Activated T-cell treated with anti-CD3 and anti-CD28 coated beads, Interleukin-2, amount 50 U/mL, for 72 hours (primary cell): ENCODE results near the gene RRP36. TPM values are rescaled to one million over a fixed set of nuclear protein-coding genes. Genes with fewer than 3 reads are reported as not detected.

Source experiments
- ATAC-seq, 2 donors: fragments of 150-1000 bp; cut with Tn5 transposase; replicated peaks in 1 of 2; 2 replicates each; pipeline ENCODE4 v1.10.0; 2021; ENCODE audit warnings: moderate library complexity in 2 of 2, mild to moderate bottlenecking in 1 of 2
- DNase-seq, 2 donors: peaks; one replicate each; pipeline ENCODE4 v3.0.0; 2021 to 2022; ENCODE audit warnings: mixed read lengths in 1 of 2
- H3K27ac Mint-ChIP-seq: one replicate; pipeline ENCODE4 v1.8.0; 2022; ENCODE audit warnings: mild to moderate bottlenecking, moderate library complexity, mixed read lengths
- H3K27me3 Mint-ChIP-seq: one replicate; pipeline ENCODE4 v1.8.0; 2022; ENCODE audit warnings: low read depth, mixed read lengths
- H3K36me3 Mint-ChIP-seq, 2 donors: one replicate each; pipeline ENCODE4 v1.8.0; 2022; ENCODE audit warnings: mixed read lengths in 2 of 2, mild to moderate bottlenecking in 1 of 2; ENCODE audit not compliant: insufficient read depth in 2 of 2
- H3K4me1 Mint-ChIP-seq: one replicate; pipeline ENCODE4 v1.8.0; 2022; ENCODE audit warnings: low read depth, mixed read lengths
- H3K4me3 Mint-ChIP-seq, 2 donors: one replicate each; pipeline ENCODE4 v1.8.0; 2022; ENCODE audit warnings: mild to moderate bottlenecking in 2 of 2, mixed read lengths in 2 of 2, moderate library complexity in 2 of 2
- H3K9me3 Mint-ChIP-seq, 2 donors: one replicate each; pipeline ENCODE4 v1.8.0; 2022; ENCODE audit warnings: mixed read lengths in 2 of 2
- total RNA-seq, 2 donors: library from RNA; stranded (reverse); gene quantifications; one replicate each; pipeline ENCODE4 v1.2.3, GENCODE V29; 2022

The RRP36 gene
- total RNA-seq, 2 donors from 2014 or later, result 43.4 to 54.2 TPM

- H3K4me3 Mint-ChIP-seq, result no peak overlapping the region
- H3K9me3 Mint-ChIP-seq, result no peaks in the 10 kb centered on the region
- peaks cover 2% of the 10 kb centered on the region in 2 donors for H3K36me3 Mint-ChIP-seq
- H3K27ac Mint-ChIP-seq, result no peak overlapping the region
- H3K27me3 Mint-ChIP-seq, result no peaks in the 10 kb centered on the region
- H3K4me1 Mint-ChIP-seq, result no peaks in the 10 kb centered on the region
- DNase-seq (peak in 1 of 2 donors; percentile 18), ATAC-seq (peak; percentile 53 to 68)
These were observed 48.7 kb downstream of the RRP36 start for GRCh38 chr6:43070028-43070632.

GRCh38 chr6:43074847-43075669 lies 53.6 kb downstream of the RRP36 start:
- H3K4me1 Mint-ChIP-seq, result no peaks in the 10 kb centered on the region
- ATAC-seq (no peak), DNase-seq (no peak)
- peaks cover 18% of the 10 kb centered on the region for H3K27me3 Mint-ChIP-seq
- peak overlapping the region; percentile 11 to 74 for H3K4me3 Mint-ChIP-seq
- no peaks in the 10 kb centered on the region for H3K9me3 Mint-ChIP-seq
- H3K36me3 Mint-ChIP-seq, result peaks cover 0 to 2% of the 10 kb centered on the region in 2 donors
- H3K27ac Mint-ChIP-seq, result no peak overlapping the region

DNA sequence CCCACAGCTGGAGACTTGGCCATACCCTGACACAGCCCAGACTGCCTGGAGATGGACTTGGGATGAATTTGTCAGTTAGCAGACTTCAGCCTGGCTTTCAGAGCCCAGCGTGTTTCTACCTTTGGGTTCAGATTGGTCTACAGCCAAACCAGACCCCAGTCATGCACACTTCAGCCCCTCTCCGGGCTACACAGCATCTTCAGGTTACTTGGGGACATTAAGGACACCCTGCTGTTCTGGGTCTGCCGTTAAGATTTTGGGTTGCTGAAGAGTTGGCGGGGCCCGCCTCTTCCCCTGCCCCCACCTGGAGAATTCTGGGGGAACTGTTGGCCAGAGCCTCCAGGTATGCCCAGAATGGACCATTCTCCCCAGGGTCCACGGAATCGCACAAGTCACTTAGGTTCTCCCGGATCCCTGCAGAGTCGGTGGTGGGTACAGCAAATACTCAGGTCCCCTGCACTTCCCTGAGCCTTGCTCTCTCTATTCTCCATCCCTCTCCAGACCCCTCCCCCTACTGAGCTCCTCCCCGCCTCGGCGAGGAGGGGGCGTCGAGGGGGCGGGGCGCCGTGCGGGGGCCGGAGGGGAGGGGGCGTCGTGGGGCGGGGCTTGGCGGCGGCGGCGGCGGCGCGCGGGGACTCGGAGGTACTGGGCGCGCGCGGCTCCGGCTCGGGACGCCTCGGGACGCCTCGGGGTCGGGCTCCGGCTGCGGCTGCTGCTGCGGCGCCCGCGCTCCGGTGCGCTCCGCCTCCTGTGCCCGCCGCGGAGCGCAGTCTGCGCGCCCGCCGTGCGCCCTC lies 54.4 kb downstream of the RRP36 start, which contains the start of gene PTK7:
TSS of gene PTK7 (plus strand) at position 645 of the 794 bp plus-strand sequence. CDS start 175 bp downstream, outside the sequence.
- H3K9me3 Mint-ChIP-seq, result no peaks in the 10 kb centered on the region
- peak within 1 kb of the TSS; percentile 70 to 81 for H3K4me3 Mint-ChIP-seq
- no peaks in the 10 kb centered on the region for H3K4me1 Mint-ChIP-seq
- peaks cover 0 to 2% of the 10 kb centered on the region in 2 donors for H3K36me3 Mint-ChIP-seq
- DNase-seq (peak; percentile 32 to 46), ATAC-seq (peak; percentile 77 to 83)
- H3K27ac Mint-ChIP-seq, result no peak within 1 kb of the TSS
- peaks cover 21% of the 10 kb centered on the region for H3K27me3 Mint-ChIP-seq

- peak; percentile 28 to 43 for ATAC-seq
- Mint-ChIP-seq H3K27me3 (peaks cover 25% of the 10 kb centered on the region), H3K36me3 (peaks cover 0 to 2% of the 10 kb centered on the region in 2 donors)
These were observed 55.3 kb downstream of the RRP36 start for GRCh38 chr6:43076464-43077332.

DNA sequence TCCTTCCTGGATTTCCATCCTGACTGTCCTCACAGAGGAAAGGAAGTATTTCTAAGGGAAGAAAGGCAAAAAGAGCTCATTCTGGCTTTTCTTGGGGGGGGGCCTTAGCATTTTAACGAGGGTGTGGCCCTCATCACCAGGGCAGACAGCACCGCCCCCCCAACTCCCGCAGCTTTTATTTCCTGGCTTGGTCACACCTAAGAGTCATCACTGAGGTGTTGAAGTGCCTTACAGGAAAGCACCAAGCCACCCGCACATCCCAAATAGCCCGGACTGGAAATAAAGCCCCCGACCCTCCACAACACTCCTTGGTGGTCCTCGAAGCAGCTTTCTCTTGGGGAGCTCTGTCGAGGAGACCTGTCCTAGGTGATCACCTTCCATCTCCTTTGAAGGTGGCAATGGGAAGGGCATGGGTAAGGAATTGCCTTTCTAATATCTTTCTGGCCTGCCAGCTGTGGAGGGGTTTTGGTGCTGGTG lies 55.9 kb downstream of the RRP36 start:
- Mint-ChIP-seq H3K4me3 (peak overlapping the region; percentile 70 to 81), H3K27ac (no peak overlapping the region), H3K27me3 (peaks cover 25% of the 10 kb centered on the region), H3K4me1 (no peaks in the 10 kb centered on the region), H3K36me3 (peaks cover 0 to 2% of the 10 kb centered on the region in 2 donors), H3K9me3 (no peaks in the 10 kb centered on the region)
- no peak for DNase-seq
- no peak for ATAC-seq

More at GRCh38 chr6:43076464-43077332, 55.3 kb downstream of the RRP36 start:
- Mint-ChIP-seq H3K4me1 (no peaks in the 10 kb centered on the region), H3K27ac (no peak overlapping the region), H3K9me3 (no peaks in the 10 kb centered on the region), H3K4me3 (peak overlapping the region; percentile 70 to 81)
- peak in 1 of 2 donors; percentile 11 for DNase-seq

DNA sequence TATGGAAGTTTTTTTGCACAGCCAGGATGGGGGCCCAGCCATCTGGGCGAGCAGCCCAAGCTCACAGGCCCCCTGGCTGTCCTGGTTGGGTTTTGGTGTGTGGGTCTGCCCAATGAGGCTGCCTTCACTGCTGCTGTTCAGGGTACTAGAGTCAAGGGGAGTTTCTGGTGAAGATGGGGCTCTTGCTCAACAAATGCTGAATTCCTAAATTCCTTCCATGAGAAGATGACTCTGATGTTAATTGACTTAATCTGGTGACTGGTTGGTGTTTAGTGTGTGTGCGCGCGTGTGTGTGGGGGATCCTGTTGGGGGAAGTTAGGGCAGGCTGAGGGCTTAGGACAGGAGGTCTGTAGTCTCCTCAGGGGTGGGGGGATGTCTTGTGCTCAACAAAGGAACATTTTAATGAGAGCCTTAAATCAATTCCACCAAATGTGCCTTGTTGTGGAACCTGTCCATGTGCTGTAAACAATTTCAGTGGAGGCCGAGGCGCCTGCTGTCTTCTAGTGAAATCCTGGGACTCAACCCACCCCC lies 56.6 kb downstream of the RRP36 start:
- no peaks in the 10 kb centered on the region for H3K4me1 Mint-ChIP-seq
- no peak overlapping the region for H3K27ac Mint-ChIP-seq
- no peak for DNase-seq
- no peaks in the 10 kb centered on the region for H3K9me3 Mint-ChIP-seq
- H3K4me3 Mint-ChIP-seq, result no peak overlapping the region
- ATAC-seq, result no peak
- peaks cover 25% of the 10 kb centered on the region for H3K27me3 Mint-ChIP-seq
- no peaks in the 10 kb centered on the region for H3K36me3 Mint-ChIP-seq

DNA sequence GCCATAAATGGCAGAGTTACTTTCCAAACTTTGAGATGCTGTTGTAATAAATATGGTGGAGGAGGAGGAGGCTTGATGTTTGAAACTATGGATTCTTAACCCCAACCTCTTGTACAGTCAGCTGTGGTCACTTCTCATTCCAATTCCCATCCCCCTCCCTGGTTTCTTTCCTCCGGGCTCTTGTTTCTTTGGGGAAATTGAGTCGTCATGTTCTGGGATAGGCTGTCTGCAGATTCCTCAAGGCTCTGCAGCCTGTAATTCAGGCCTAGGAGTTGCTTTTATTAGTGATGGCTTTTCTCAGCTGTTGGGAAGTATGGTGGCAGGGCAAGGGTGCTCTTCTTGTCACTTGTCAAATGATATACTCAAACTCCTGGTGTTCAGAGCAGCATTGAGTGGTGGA lies 57.3 kb downstream of the RRP36 start:
- no peak for DNase-seq
- Mint-ChIP-seq H3K27ac (no peak overlapping the region), H3K4me3 (no peak overlapping the region), H3K36me3 (no peaks in the 10 kb centered on the region), H3K4me1 (no peaks in the 10 kb centered on the region), H3K27me3 (peaks cover 25% of the 10 kb centered on the region), H3K9me3 (no peaks in the 10 kb centered on the region)
- ATAC-seq, result no peak

Other genes starting within 250 kb of the RRP36 start
- 10 to 100 TPM; 21.9 to 24.4 TPM for gene BICRAL, start 239.6 kb upstream of the RRP36 start, total RNA-seq
- gene RPL7L1, start 142.0 kb upstream of the RRP36 start, total RNA-seq, result 100 to 1,000 TPM; 116 to 117 TPM
- not detected for gene PTCRA, start 105.6 kb upstream of the RRP36 start, total RNA-seq
- 10 to 100 TPM; 37.3 to 46.1 TPM for gene CNPY3, start 92.1 kb upstream of the RRP36 start, total RNA-seq
- gene GNMT, start 60.9 kb upstream of the RRP36 start, total RNA-seq, result under 1 TPM; 0.69 to 0.70 TPM
- 10 to 100 TPM; 28.0 to 31.5 TPM for gene PEX6, start 42.4 kb upstream of the RRP36 start, total RNA-seq
- 10 to 100 TPM; 51.3 to 60.5 TPM for gene PPP2R5D, start 37.1 kb upstream of the RRP36 start, total RNA-seq
- gene MEA1, start 7.7 kb upstream of the RRP36 start, total RNA-seq, result 10 to 100 TPM; 42.1 to 53.7 TPM
- 10 to 100 TPM; 62.5 to 68.9 TPM for gene KLHDC3, start 7.4 kb upstream of the RRP36 start, total RNA-seq
- gene CUL7, start 32.2 kb downstream of the RRP36 start, total RNA-seq, result 10 to 100 TPM; 16.8 to 19.7 TPM
- gene MRPL2, start 37.8 kb downstream of the RRP36 start, total RNA-seq, result 10 to 100 TPM; 85.0 to 85.7 TPM
- 10 to 100 TPM; 36.9 to 37.4 TPM for gene KLC4, start 38.0 kb downstream of the RRP36 start, total RNA-seq
- gene PTK7, start 54.7 kb downstream of the RRP36 start, total RNA-seq, result 1 to 10 TPM; 2.8 to 7.8 TPM
- gene SRF, start 149.6 kb downstream of the RRP36 start, total RNA-seq, result 10 to 100 TPM; 44.2 to 46.1 TPM
- gene CUL9, start 160.6 kb downstream of the RRP36 start, total RNA-seq, result 10 to 100 TPM; 60.7 to 62.0 TPM
- gene DNPH1, start 207.9 kb downstream of the RRP36 start, total RNA-seq, result 10 to 100 TPM; 38.3 to 42.3 TPM
- 1 to 10 TPM; 1.1 to 1.2 TPM for gene TTBK1, start 221.9 kb downstream of the RRP36 start, total RNA-seq